ENCODE results near the gene LMO7.

LMO7 gene

GRCh38 chr13:75877071-75877470 is 240.9 kb downstream of the LMO7 start:
- Histone ChIP-seq H3K4me1 (ENCODE audit: control insufficient read depth, low read depth, low read length) (peaks cover 14% of the 10 kb centered on the region), H3K27me3 (ENCODE audit: control insufficient read depth, insufficient read depth, low read length) (no peaks in the 10 kb centered on the region), H3K4me3 (ENCODE audit: low read length) (no peak overlapping the region), H3K36me3 (ENCODE audit: control insufficient read depth, low read depth, low read length) (no peaks in the 10 kb centered on the region), H3K9me3 (ENCODE audit: control insufficient read depth, low read depth, low read length) (no peaks in the 10 kb centered on the region), H3K9ac (ENCODE audit: low read length) (no peak overlapping the region), H3K27ac (ENCODE audit: low read length) (no peak overlapping the region)

- no peak overlapping the region for H3K4me3 ChIP-seq (ENCODE audit: low read length)
- peaks cover 14% of the 10 kb centered on the region for H3K4me1 ChIP-seq (ENCODE audit: control insufficient read depth, low read depth, low read length)
- no peak overlapping the region for H3K9ac ChIP-seq (ENCODE audit: low read length)
- H3K9me3 ChIP-seq (ENCODE audit: control insufficient read depth, low read depth, low read length) = no peaks in the 10 kb centered on the region
- no peaks in the 10 kb centered on the region for H3K27me3 ChIP-seq (ENCODE audit: control insufficient read depth, insufficient read depth, low read length)
- no peaks in the 10 kb centered on the region for H3K36me3 ChIP-seq (ENCODE audit: control insufficient read depth, low read depth, low read length)
- no peak overlapping the region for H3K27ac ChIP-seq (ENCODE audit: low read length)
Observed at GRCh38 chr13:75879656-75880055, 243.5 kb downstream of the LMO7 start.

- H3K4me3 ChIP-seq (ENCODE audit: low read length) = no peak overlapping the region
- H3K4me1 ChIP-seq (ENCODE audit: control insufficient read depth, low read depth, low read length) = peaks cover 9% of the 10 kb centered on the region
- no peak overlapping the region for H3K27ac ChIP-seq (ENCODE audit: low read length)
- H3K9me3 ChIP-seq (ENCODE audit: control insufficient read depth, low read depth, low read length) = no peaks in the 10 kb centered on the region
- no peaks in the 10 kb centered on the region for H3K27me3 ChIP-seq (ENCODE audit: control insufficient read depth, insufficient read depth, low read length)
- H3K36me3 ChIP-seq (ENCODE audit: control insufficient read depth, low read depth, low read length) = no peaks in the 10 kb centered on the region
- H3K9ac ChIP-seq (ENCODE audit: low read length) = no peak overlapping the region
Observed at GRCh38 chr13:75881109-75881775, 245.1 kb downstream of the LMO7 start.

- peaks cover 1% of the 10 kb centered on the region for H3K4me1 ChIP-seq (ENCODE audit: control insufficient read depth, low read depth, low read length)
- no peak overlapping the region for H3K9ac ChIP-seq (ENCODE audit: low read length)
- no peaks in the 10 kb centered on the region for H3K27me3 ChIP-seq (ENCODE audit: control insufficient read depth, insufficient read depth, low read length)
- no peaks in the 10 kb centered on the region for H3K9me3 ChIP-seq (ENCODE audit: control insufficient read depth, low read depth, low read length)
- no peak overlapping the region for H3K4me3 ChIP-seq (ENCODE audit: low read length)
- no peaks in the 10 kb centered on the region for H3K36me3 ChIP-seq (ENCODE audit: control insufficient read depth, low read depth, low read length)
- H3K27ac ChIP-seq (ENCODE audit: low read length) = no peak overlapping the region
Observed at GRCh38 chr13:75882261-75882660, 246.1 kb downstream of the LMO7 start.

- Histone ChIP-seq H3K36me3 (ENCODE audit: control insufficient read depth, low read depth, low read length) (no peaks in the 10 kb centered on the region), H3K27ac (ENCODE audit: low read length) (no peak overlapping the region), H3K9ac (ENCODE audit: low read length) (no peak overlapping the region), H3K4me1 (ENCODE audit: control insufficient read depth, low read depth, low read length) (peaks cover 25% of the 10 kb centered on the region), H3K9me3 (ENCODE audit: control insufficient read depth, low read depth, low read length) (no peaks in the 10 kb centered on the region), H3K4me3 (ENCODE audit: low read length) (no peak overlapping the region), H3K27me3 (ENCODE audit: control insufficient read depth, insufficient read depth, low read length) (no peaks in the 10 kb centered on the region)
Observed at GRCh38 chr13:75889427-75889826, 253.3 kb downstream of the LMO7 start.

GRCh38 chr13:75895168-75895567 is 259.0 kb downstream of the LMO7 start:
- Histone ChIP-seq H3K4me1 (ENCODE audit: control insufficient read depth, low read depth, low read length) (peaks cover 13% of the 10 kb centered on the region), H3K36me3 (ENCODE audit: control insufficient read depth, low read depth, low read length) (no peaks in the 10 kb centered on the region), H3K27me3 (ENCODE audit: control insufficient read depth, insufficient read depth, low read length) (no peaks in the 10 kb centered on the region), H3K27ac (ENCODE audit: low read length) (no peak overlapping the region), H3K4me3 (ENCODE audit: low read length) (no peak overlapping the region), H3K9ac (ENCODE audit: low read length) (no peak overlapping the region), H3K9me3 (ENCODE audit: control insufficient read depth, low read depth, low read length) (no peaks in the 10 kb centered on the region)

GRCh38 chr13:75896271-75896670 is 260.1 kb downstream of the LMO7 start:
- H3K4me1 ChIP-seq (ENCODE audit: control insufficient read depth, low read depth, low read length) = peaks cover 10% of the 10 kb centered on the region
- no peak overlapping the region for H3K9ac ChIP-seq (ENCODE audit: low read length)
- no peaks in the 10 kb centered on the region for H3K9me3 ChIP-seq (ENCODE audit: control insufficient read depth, low read depth, low read length)
- H3K36me3 ChIP-seq (ENCODE audit: control insufficient read depth, low read depth, low read length) = no peaks in the 10 kb centered on the region
- H3K27ac ChIP-seq (ENCODE audit: low read length) = no peak overlapping the region
- no peaks in the 10 kb centered on the region for H3K27me3 ChIP-seq (ENCODE audit: control insufficient read depth, insufficient read depth, low read length)
- H3K4me3 ChIP-seq (ENCODE audit: low read length) = no peak overlapping the region

GRCh38 chr13:75897386-75897785 is 261.3 kb downstream of the LMO7 start:
- Histone ChIP-seq H3K27ac (ENCODE audit: low read length) (no peak overlapping the region), H3K4me1 (ENCODE audit: control insufficient read depth, low read depth, low read length) (no peaks in the 10 kb centered on the region), H3K9me3 (ENCODE audit: control insufficient read depth, low read depth, low read length) (no peaks in the 10 kb centered on the region), H3K9ac (ENCODE audit: low read length) (no peak overlapping the region), H3K4me3 (ENCODE audit: low read length) (no peak overlapping the region), H3K36me3 (ENCODE audit: control insufficient read depth, low read depth, low read length) (no peaks in the 10 kb centered on the region), H3K27me3 (ENCODE audit: control insufficient read depth, insufficient read depth, low read length) (no peaks in the 10 kb centered on the region)

- Histone ChIP-seq H3K27ac (ENCODE audit: low read length) (no peak overlapping the region), H3K4me1 (ENCODE audit: control insufficient read depth, low read depth, low read length) (no peaks in the 10 kb centered on the region), H3K9me3 (ENCODE audit: control insufficient read depth, low read depth, low read length) (no peaks in the 10 kb centered on the region), H3K9ac (ENCODE audit: low read length) (no peak overlapping the region), H3K36me3 (ENCODE audit: control insufficient read depth, low read depth, low read length) (no peaks in the 10 kb centered on the region), H3K4me3 (ENCODE audit: low read length) (no peak overlapping the region), H3K27me3 (ENCODE audit: control insufficient read depth, insufficient read depth, low read length) (no peaks in the 10 kb centered on the region)
Observed at GRCh38 chr13:75901501-75901900, 265.4 kb downstream of the LMO7 start.

GRCh38 chr13:75902166-75903104 is 266.3 kb downstream of the LMO7 start:
- no peak overlapping the region for H3K27ac ChIP-seq (ENCODE audit: low read length)
- H3K9ac ChIP-seq (ENCODE audit: low read length) = no peak overlapping the region
- H3K9me3 ChIP-seq (ENCODE audit: control insufficient read depth, low read depth, low read length) = no peaks in the 10 kb centered on the region

GRCh38 chr13:75904012-75904411 is 267.9 kb downstream of the LMO7 start:
- Histone ChIP-seq H3K9me3 (ENCODE audit: control insufficient read depth, low read depth, low read length) (no peaks in the 10 kb centered on the region), H3K36me3 (ENCODE audit: control insufficient read depth, low read depth, low read length) (no peaks in the 10 kb centered on the region), H3K9ac (ENCODE audit: low read length) (no peak overlapping the region), H3K4me3 (ENCODE audit: low read length) (no peak overlapping the region), H3K27me3 (ENCODE audit: control insufficient read depth, insufficient read depth, low read length) (no peaks in the 10 kb centered on the region), H3K27ac (ENCODE audit: low read length) (no peak overlapping the region), H3K4me1 (ENCODE audit: control insufficient read depth, low read depth, low read length) (no peaks in the 10 kb centered on the region)

More at GRCh38 chr13:75902166-75903104, 266.3 kb downstream of the LMO7 start:
- no peaks in the 10 kb centered on the region for H3K36me3 ChIP-seq (ENCODE audit: control insufficient read depth, low read depth, low read length)
- no peak overlapping the region for H3K4me3 ChIP-seq (ENCODE audit: low read length)
- no peaks in the 10 kb centered on the region for H3K27me3 ChIP-seq (ENCODE audit: control insufficient read depth, insufficient read depth, low read length)
- H3K4me1 ChIP-seq (ENCODE audit: control insufficient read depth, low read depth, low read length) = no peaks in the 10 kb centered on the region
